ENCODE data around the gene UPB1. TPM values are rescaled to one million over a fixed set of nuclear protein-coding genes. Genes with fewer than 3 reads are reported as not detected.

Gene UPB1
- total and polyA plus RNA-seq, 2 experiments from 2014 or later, result 0.13 TPM; not detected in 1

DNA sequence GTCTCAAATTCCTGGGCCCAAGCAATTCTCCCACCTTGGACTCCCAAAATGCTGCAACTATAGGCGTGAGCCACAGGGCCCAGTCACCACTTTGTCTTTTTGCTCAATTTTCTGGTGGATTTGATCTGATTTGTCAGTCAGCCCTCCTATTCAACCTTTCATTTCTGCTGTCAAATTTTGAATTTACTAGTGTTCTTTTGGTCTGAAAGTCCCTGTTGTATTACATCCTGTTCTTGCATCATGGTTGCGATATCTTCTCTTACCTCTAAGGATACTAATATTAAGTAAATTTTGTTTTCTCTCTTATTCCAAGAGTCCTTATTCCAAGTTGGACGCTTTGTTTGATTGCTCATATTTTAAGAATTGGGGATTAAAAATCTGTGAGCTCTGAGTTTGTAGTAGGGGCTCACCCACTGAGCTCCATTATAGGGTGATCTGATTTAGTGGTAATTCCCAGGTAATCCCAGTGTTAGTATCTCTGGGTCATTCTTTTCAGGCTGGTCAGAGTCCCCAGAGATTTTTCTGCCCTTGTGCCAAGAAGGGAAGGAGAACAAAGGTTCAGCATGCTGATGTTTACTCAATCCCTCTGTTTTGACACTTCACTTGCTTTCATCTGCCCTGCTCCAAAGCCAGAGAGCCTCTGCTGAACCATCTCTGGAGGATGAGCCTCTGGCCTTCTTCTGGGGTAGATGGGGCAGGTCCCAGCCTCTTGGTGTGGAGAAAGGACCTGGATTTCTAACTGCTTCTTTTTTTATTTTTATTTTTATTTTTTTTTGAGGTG, 10.0 kb downstream of the UPB1 start:
- H3K4me1 ChIP-seq (ENCODE audit: insufficient read depth), result peaks cover 13% of the 10 kb centered on the region
- H3K36me3 ChIP-seq (ENCODE audit: insufficient read depth), result no peaks in the 10 kb centered on the region
- H3K27me3 Mint-ChIP-seq (ENCODE audit: insufficient read depth, low read depth, poor library complexity), result peaks cover 4% of the 10 kb centered on the region
- no peaks in the 10 kb centered on the region for H3K36me3 Mint-ChIP-seq (ENCODE audit: low read depth)
- H3K27ac ChIP-seq (ENCODE audit: low read depth), result no peak overlapping the region
- H2AFZ ChIP-seq, result no peak overlapping the region
- DNase-seq (ENCODE audit: low spot score) (no peak), ATAC-seq (no peak)
- 0 out of 2 replicates have a peak, but pooled peaks cover 7% of the 10 kb centered on the region for H3K9me2 ChIP-seq (ENCODE audit: insufficient read depth)
- no peaks in the 10 kb centered on the region for H3K27me3 ChIP-seq (ENCODE audit: insufficient read depth)
- H3K4me2 ChIP-seq, result no peak overlapping the region
- H3K79me2 ChIP-seq (replicated peaks; ENCODE audit: insufficient read depth), result no peaks in the 10 kb centered on the region
- H4K20me1 ChIP-seq (replicated peaks; ENCODE audit: insufficient read depth), result no peaks in the 10 kb centered on the region
- H3K9me3 Mint-ChIP-seq, result no peaks in the 10 kb centered on the region
- TF ChIP-seq STAT1 (IDR thresholded peaks at IDR 0.05; ENCODE audit: unreplicated experiment) (no peak), ZNF462 (CRISPR knock-in tag; IDR thresholded peaks at IDR 0.05) (no peak), EZH2phosphoT487 (IDR thresholded peaks at IDR 0.05; ENCODE audit: unreplicated experiment) (no peak), CTCF (conservative IDR thresholded peaks at IDR 0.05; ENCODE audit: low read depth in 2 of 2) (no peak), CREB1 (CRISPR knock-in tag; IDR thresholded peaks at IDR 0.05; ENCODE audit: low read depth) (no peak), NANOG (IDR thresholded peaks at IDR 0.05; ENCODE audit: borderline replicate concordance) (no peak), ZNF331 (CRISPR knock-in tag; IDR thresholded peaks at IDR 0.05; ENCODE audit: low read depth) (no peak), ZNF114 (CRISPR knock-in tag; IDR thresholded peaks at IDR 0.05) (no peak), ETS1 (IDR thresholded peaks at IDR 0.05) (no peak), REST (IDR thresholded peaks at IDR 0.05; ENCODE audit: unreplicated experiment) (no peak), POLR2AphosphoS5 (IDR thresholded peaks at IDR 0.05; ENCODE audit: low read depth) (no peak), EZH2 (IDR thresholded peaks at IDR 0.05; ENCODE audit: low read depth, unreplicated experiment) (no peak), JUNB (IDR thresholded peaks at IDR 0.05; ENCODE audit: unreplicated experiment) (no peak)
- H3F3A ChIP-seq (replicated peaks; ENCODE audit: low read depth), result no peaks in the 10 kb centered on the region; the same call in 1 of the 2 replicates
- H3K4me3 ChIP-seq, result no peak overlapping the region
- peaks cover 28% of the 10 kb centered on the region for H3K4me1 Mint-ChIP-seq
- H3K4me3 Mint-ChIP-seq, result no peak overlapping the region
- H3K27ac Mint-ChIP-seq, result no peak overlapping the region
